Transverse colon (tissue), 4 donors: Measurements from ENCODE around the gene ACVR2A.

Experiments
- EP300 ChIP-seq: sonication (generic); formaldehyde crosslinking; IDR thresholded peaks from one replicate; pipeline ENCODE4 v1.6.1; 2017; ENCODE audit warnings: antibody characterized with exemption, low read depth
- POLR2AphosphoS5 ChIP-seq, 3 donors: sonication (generic); formaldehyde crosslinking; IDR thresholded peaks; one replicate each; pipeline ENCODE4 v1.6.1; 2016; ENCODE audit warnings: antibody characterized with exemption in 3 of 3
- TF ChIP-seq, protein P1 (sequence below), 5 experiments: fragments of 200-600 bp in 3 of 5; fragments of 450-650 bp in 2 of 5; sonication (generic) in 3 of 5; IDR thresholded peaks; 1 replicate in 2 of 5; 2 replicates in 3 of 5; pipeline ENCODE4 v1.5.1; 2016 to 2017; ENCODE audit warnings: antibody characterized with exemption in 5 of 5, inconsistent platforms in 3 of 5, mild to moderate bottlenecking in 2 of 5, moderate library complexity in 1 of 5

DNA sequence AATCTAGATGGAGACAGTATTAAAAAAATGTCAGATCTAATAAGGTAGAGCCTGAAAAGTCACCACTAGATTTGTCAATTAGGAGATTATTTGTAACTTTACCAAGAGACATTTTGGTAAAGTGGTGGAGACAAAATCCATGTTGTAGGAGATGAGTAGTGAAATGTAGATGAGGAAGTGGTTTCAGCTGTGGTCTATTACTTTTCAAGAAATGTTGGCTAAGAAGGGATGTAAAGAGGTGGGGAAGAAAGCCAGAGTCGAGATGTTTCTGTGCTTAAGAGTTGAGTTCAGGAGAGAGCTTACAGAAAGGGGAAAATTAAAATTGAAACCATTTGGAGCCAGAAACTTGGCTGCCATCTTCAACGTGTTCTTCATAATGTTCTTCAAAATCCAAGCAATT, 22.2 kb downstream of the ACVR2A start:
- TF ChIP-seq, protein P1, sequence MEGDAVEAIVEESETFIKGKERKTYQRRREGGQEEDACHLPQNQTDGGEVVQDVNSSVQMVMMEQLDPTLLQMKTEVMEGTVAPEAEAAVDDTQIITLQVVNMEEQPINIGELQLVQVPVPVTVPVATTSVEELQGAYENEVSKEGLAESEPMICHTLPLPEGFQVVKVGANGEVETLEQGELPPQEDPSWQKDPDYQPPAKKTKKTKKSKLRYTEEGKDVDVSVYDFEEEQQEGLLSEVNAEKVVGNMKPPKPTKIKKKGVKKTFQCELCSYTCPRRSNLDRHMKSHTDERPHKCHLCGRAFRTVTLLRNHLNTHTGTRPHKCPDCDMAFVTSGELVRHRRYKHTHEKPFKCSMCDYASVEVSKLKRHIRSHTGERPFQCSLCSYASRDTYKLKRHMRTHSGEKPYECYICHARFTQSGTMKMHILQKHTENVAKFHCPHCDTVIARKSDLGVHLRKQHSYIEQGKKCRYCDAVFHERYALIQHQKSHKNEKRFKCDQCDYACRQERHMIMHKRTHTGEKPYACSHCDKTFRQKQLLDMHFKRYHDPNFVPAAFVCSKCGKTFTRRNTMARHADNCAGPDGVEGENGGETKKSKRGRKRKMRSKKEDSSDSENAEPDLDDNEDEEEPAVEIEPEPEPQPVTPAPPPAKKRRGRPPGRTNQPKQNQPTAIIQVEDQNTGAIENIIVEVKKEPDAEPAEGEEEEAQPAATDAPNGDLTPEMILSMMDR (IDR thresholded peaks at IDR 0.05), result no peak
- TF ChIP-seq POLR2AphosphoS5 (IDR thresholded peaks at IDR 0.05) (no peak), EP300 (no peak)
